ENCODE data around the gene CDKAL1.
"Not testable (repeated sequence)": the region's sequence is repeated elsewhere in the genome, so short reads cannot be mapped to it uniquely, and the experiment has no call there.

The CDKAL1 gene

GRCh38 chr6:21173031-21173430 is 638.8 kb downstream of the CDKAL1 start:
- DNase-seq (ENCODE audit: low spot score): no peak

- no peak for DNase-seq (ENCODE audit: low spot score)
Observed at GRCh38 chr6:21173678-21174077, 639.4 kb downstream of the CDKAL1 start.

GRCh38 chr6:21176197-21176596 is 641.9 kb downstream of the CDKAL1 start:
- no peak for DNase-seq (ENCODE audit: low spot score)

GRCh38 chr6:21180155-21180554 is 645.9 kb downstream of the CDKAL1 start:
- DNase-seq (ENCODE audit: low spot score): no peak

GRCh38 chr6:21180800-21181337 is 646.6 kb downstream of the CDKAL1 start:
- no peak for DNase-seq (ENCODE audit: low spot score)

- no peak for DNase-seq (ENCODE audit: low spot score)
Observed at GRCh38 chr6:21181866-21182265, 647.6 kb downstream of the CDKAL1 start.

- DNase-seq (ENCODE audit: low spot score): no peak
Observed at GRCh38 chr6:21182589-21182988, 648.3 kb downstream of the CDKAL1 start.

- DNase-seq (ENCODE audit: low spot score): no peak
Observed at GRCh38 chr6:21185861-21186478, 651.7 kb downstream of the CDKAL1 start.

- no peak for DNase-seq (ENCODE audit: low spot score)
Observed at GRCh38 chr6:21186479-21187055, 652.3 kb downstream of the CDKAL1 start.

GRCh38 chr6:21187485-21187884 is 653.2 kb downstream of the CDKAL1 start:
- no peak for DNase-seq (ENCODE audit: low spot score)

- DNase-seq (ENCODE audit: low spot score): no peak
Observed at GRCh38 chr6:21188505-21189223, 654.4 kb downstream of the CDKAL1 start.

- no peak for DNase-seq (ENCODE audit: low spot score)
Observed at GRCh38 chr6:21189759-21190158, 655.5 kb downstream of the CDKAL1 start.

- no peak for DNase-seq (ENCODE audit: low spot score)
Observed at GRCh38 chr6:21190701-21191100, 656.4 kb downstream of the CDKAL1 start.

GRCh38 chr6:21193790-21194475 is 659.7 kb downstream of the CDKAL1 start:
- DNase-seq (ENCODE audit: low spot score): no peak

- DNase-seq (ENCODE audit: low spot score): not testable (repeated sequence)
Observed at GRCh38 chr6:21195301-21195700, 661.0 kb downstream of the CDKAL1 start.

GRCh38 chr6:21198032-21198640 is 663.9 kb downstream of the CDKAL1 start:
- no peak for DNase-seq (ENCODE audit: low spot score)

GRCh38 chr6:21199262-21199661 is 665.0 kb downstream of the CDKAL1 start:
- DNase-seq (ENCODE audit: low spot score): no peak

GRCh38 chr6:21200134-21200870 is 666.0 kb downstream of the CDKAL1 start:
- no peak for DNase-seq (ENCODE audit: low spot score)

GRCh38 chr6:21201187-21201586 is 666.9 kb downstream of the CDKAL1 start:
- no peak for DNase-seq (ENCODE audit: low spot score)

GRCh38 chr6:21201637-21202350 is 667.5 kb downstream of the CDKAL1 start:
- DNase-seq (ENCODE audit: low spot score): no peak

GRCh38 chr6:21202521-21202920 is 668.3 kb downstream of the CDKAL1 start:
- DNase-seq (ENCODE audit: low spot score): no peak

Data from CD4-positive, alpha-beta T cell treated with Interleukin-15 for 4 hours (primary cell).